HEK293 (cell line): ENCODE results near the gene PTRH2.

Experiments
- CTCF ChIA-PET: fragments of 350-600 bp; formaldehyde crosslinking; extraction: SDS; loops from one replicate; lab custom pipeline; 2021; ENCODE audit warnings: antibody characterized with exemption; lab: Yijun Ruan, JAX
- POLR2A ChIA-PET: fragments of 300-600 bp; formaldehyde crosslinking; extraction: SDS; loops from one replicate; lab custom pipeline; 2020; ENCODE audit warnings: antibody characterized with exemption, inconsistent platforms; lab: Yijun Ruan, JAX
- H3K27ac ChIP-seq: fragments of 200-500 bp; sonication (Bioruptor generic); 2 replicates; pipeline ENCODE4 v1.5.1; 2014; ENCODE audit warnings: low read depth, low read length, control low read depth, inconsistent platforms; ENCODE audit errors: extremely low read depth
- H3K36me3 ChIP-seq, 2 experiments: fragments of 200-500 bp in 1 of 2; sonication (Bioruptor generic) in 1 of 2; 1 replicate in 1 of 2; 2 replicates in 1 of 2; pipeline ENCODE4 v1.5.1; 2014 to 2017; ENCODE audit warnings: inconsistent platforms in 2 of 2, low read length in 2 of 2; ENCODE audit not compliant: control insufficient read depth in 2 of 2, insufficient read depth in 1 of 2
- H3K4me1 ChIP-seq: fragments of 200-500 bp; sonication (Bioruptor generic); 2 replicates; pipeline ENCODE4 v1.5.1; 2014; ENCODE audit warnings: mild to moderate bottlenecking, low read length, inconsistent platforms; ENCODE audit not compliant: control insufficient read depth, insufficient read depth
- H3K4me3 ChIP-seq: 2 replicates; pipeline ENCODE4 v1.5.1; 2011; ENCODE audit warnings: low read depth, mild to moderate bottlenecking, control low read depth, low read length, moderate library complexity
- H3K9me3 ChIP-seq: fragments of 200-500 bp; sonication (Bioruptor generic); 2 replicates; pipeline ENCODE4 v1.5.1; 2014; ENCODE audit warnings: low read depth, low read length, inconsistent platforms; ENCODE audit not compliant: control insufficient read depth, insufficient read depth
- BCL11B ChIP-seq: fragments of 450-650 bp; formaldehyde crosslinking; IDR thresholded peaks from 2 replicates; pipeline ENCODE4 v1.5.1; 2016; ENCODE audit warnings: low read depth, missing biosample characterization, missing genetic modification characterization
- OSR2 ChIP-seq: fragments of 450-650 bp; formaldehyde crosslinking; IDR thresholded peaks from 2 replicates; pipeline ENCODE4 v1.5.1; 2016; ENCODE audit warnings: missing biosample characterization, missing genetic modification characterization
- SETDB1 ChIP-seq: IDR thresholded peaks from one replicate; pipeline ENCODE4 v1.6.1; 2017; ENCODE audit warnings: mild to moderate bottlenecking, low read length, moderate library complexity, mixed read lengths; ENCODE audit not compliant: insufficient read length
- TCF7L2 ChIP-seq: IDR thresholded peaks from 2 replicates; pipeline ENCODE4 v1.6.1; 2011; ENCODE audit warnings: low read depth, mild to moderate bottlenecking, inconsistent platforms, low read length, moderate library complexity, borderline replicate concordance
- ZBTB1 ChIP-seq: fragments of 450-650 bp; formaldehyde crosslinking; IDR thresholded peaks from 2 replicates; pipeline ENCODE4 v1.5.1; 2016; ENCODE audit warnings: missing biosample characterization, missing genetic modification characterization
- ZBTB7A ChIP-seq: fragments of 450-650 bp; formaldehyde crosslinking; IDR thresholded peaks from 2 replicates; pipeline ENCODE4 v1.5.1; 2016; ENCODE audit warnings: low read depth, missing biosample characterization, missing genetic modification characterization
- ZFP41 ChIP-seq: fragments of 450-650 bp; formaldehyde crosslinking; IDR thresholded peaks from 2 replicates; pipeline ENCODE4 v1.5.1; 2016; ENCODE audit warnings: missing biosample characterization, missing genetic modification characterization, borderline replicate concordance
- ZNF274 ChIP-seq, 2 experiments: fragments of 200-500 bp in 1 of 2; fragments of 450-650 bp in 1 of 2; sonication (Bioruptor generic) in 1 of 2; formaldehyde crosslinking in 1 of 2; IDR thresholded peaks; 2 replicates each; pipeline versions ENCODE4 v1.5.1 to v1.6.1; 2014 to 2016; ENCODE audit warnings: borderline replicate concordance in 1 of 2, inconsistent platforms in 1 of 2, low read length in 1 of 2, missing biosample characterization in 1 of 2, missing genetic modification characterization in 1 of 2
- ZNF311 ChIP-seq: fragments of 450-650 bp; formaldehyde crosslinking; IDR thresholded peaks from 2 replicates; pipeline ENCODE4 v1.5.1; 2017; ENCODE audit warnings: missing biosample characterization, missing genetic modification characterization, borderline replicate concordance
- ZNF335 ChIP-seq: fragments of 450-650 bp; formaldehyde crosslinking; conservative IDR thresholded peaks from 2 replicates; pipeline ENCODE4 v1.5.1; 2016; ENCODE audit warnings: missing biosample characterization, missing genetic modification characterization
- ZNF366 ChIP-seq: fragments of 450-650 bp; formaldehyde crosslinking; conservative IDR thresholded peaks from 2 replicates; pipeline ENCODE4 v1.5.1; 2016; ENCODE audit warnings: missing biosample characterization, missing genetic modification characterization
- ZNF48 ChIP-seq: fragments of 450-650 bp; formaldehyde crosslinking; IDR thresholded peaks from 2 replicates; pipeline ENCODE4 v1.5.1; 2016; ENCODE audit warnings: missing biosample characterization, missing genetic modification characterization
- ZNF610 ChIP-seq: fragments of 450-650 bp; formaldehyde crosslinking; IDR thresholded peaks from 2 replicates; pipeline ENCODE4 v1.5.1; 2016; ENCODE audit warnings: missing biosample characterization, missing genetic modification characterization, borderline replicate concordance
- ZNF660 ChIP-seq: fragments of 450-650 bp; IDR thresholded peaks from 2 replicates; pipeline ENCODE4 v1.5.1; 2018; ENCODE audit warnings: missing biosample characterization, mild to moderate bottlenecking, missing genetic modification characterization
- ZNF664 ChIP-seq: fragments of 450-650 bp; formaldehyde crosslinking; IDR thresholded peaks from 2 replicates; pipeline ENCODE4 v1.5.1; 2016; ENCODE audit warnings: missing biosample characterization, missing genetic modification characterization
- ZNF747 ChIP-seq: fragments of 450-650 bp; formaldehyde crosslinking; IDR thresholded peaks from 2 replicates; pipeline ENCODE4 v1.5.1; 2016; ENCODE audit warnings: missing biosample characterization, missing genetic modification characterization
- ZNF843 ChIP-seq: fragments of 450-650 bp; formaldehyde crosslinking; IDR thresholded peaks from 2 replicates; pipeline ENCODE4 v1.5.1; 2016; ENCODE audit warnings: missing biosample characterization, missing genetic modification characterization
- ZSCAN16 ChIP-seq: fragments of 450-650 bp; formaldehyde crosslinking; IDR thresholded peaks from 2 replicates; pipeline ENCODE4 v1.5.1; 2016; ENCODE audit warnings: missing biosample characterization, missing genetic modification characterization
- TF ChIP-seq, protein P1 (sequence below): fragments of 450-650 bp; formaldehyde crosslinking; IDR thresholded peaks from 2 replicates; pipeline ENCODE4 v1.5.1; 2016; ENCODE audit warnings: missing biosample characterization, missing genetic modification characterization
- TF ChIP-seq, protein P2 (sequence below): fragments of 450-650 bp; formaldehyde crosslinking; IDR thresholded peaks from 2 replicates; pipeline ENCODE4 v1.5.1; 2016; ENCODE audit warnings: missing biosample characterization, missing genetic modification characterization
- TF ChIP-seq, protein P3 (sequence below): fragments of 450-650 bp; formaldehyde crosslinking; IDR thresholded peaks from 2 replicates; pipeline ENCODE4 v1.5.1; 2017; ENCODE audit warnings: missing biosample characterization, missing genetic modification characterization
- TF ChIP-seq, protein P4 (sequence below): fragments of 450-650 bp; IDR thresholded peaks from 2 replicates; pipeline ENCODE4 v1.5.1; 2018; ENCODE audit warnings: missing biosample characterization, mild to moderate bottlenecking, missing genetic modification characterization
- TF ChIP-seq, protein P5 (sequence below): fragments of 450-650 bp; formaldehyde crosslinking; IDR thresholded peaks from 2 replicates; pipeline ENCODE4 v1.5.1; 2017; ENCODE audit warnings: missing biosample characterization, mild to moderate bottlenecking, missing genetic modification characterization, moderate library complexity
- TF ChIP-seq, protein P6 (sequence below): fragments of 450-650 bp; formaldehyde crosslinking; IDR thresholded peaks from 2 replicates; pipeline ENCODE4 v1.5.1; 2016; ENCODE audit warnings: missing biosample characterization, missing genetic modification characterization, borderline replicate concordance

Gene PTRH2

DNA sequence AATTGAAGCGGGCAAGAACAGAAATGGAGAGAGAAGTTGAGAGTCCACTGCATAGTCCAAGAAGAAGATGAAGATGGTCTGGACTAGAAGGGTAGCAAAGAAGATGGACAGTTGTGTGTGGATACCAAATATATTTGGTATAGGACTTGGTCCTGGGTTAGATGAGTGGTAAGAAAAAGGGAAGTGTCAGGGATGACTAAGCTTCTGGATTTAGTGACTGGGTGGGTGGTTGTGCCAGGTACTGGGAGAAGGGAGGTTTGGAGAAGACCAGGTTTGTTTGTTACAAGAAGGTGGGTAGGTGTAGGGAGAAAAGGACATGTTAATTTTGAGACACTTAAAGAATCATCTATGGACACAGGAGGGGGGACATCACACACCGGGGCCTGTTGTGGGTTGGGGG is 5.6 kb upstream of the PTRH2 start (continued):
- TF ChIP-seq ZBTB7A (tag by site-specific recombination) (no peak), ZNF48 (tag by site-specific recombination) (no peak), ZBTB1 (no peak), ZNF311 (no peak), ZNF335 (no peak), OSR2 (no peak)
- TF ChIP-seq, protein P1, sequence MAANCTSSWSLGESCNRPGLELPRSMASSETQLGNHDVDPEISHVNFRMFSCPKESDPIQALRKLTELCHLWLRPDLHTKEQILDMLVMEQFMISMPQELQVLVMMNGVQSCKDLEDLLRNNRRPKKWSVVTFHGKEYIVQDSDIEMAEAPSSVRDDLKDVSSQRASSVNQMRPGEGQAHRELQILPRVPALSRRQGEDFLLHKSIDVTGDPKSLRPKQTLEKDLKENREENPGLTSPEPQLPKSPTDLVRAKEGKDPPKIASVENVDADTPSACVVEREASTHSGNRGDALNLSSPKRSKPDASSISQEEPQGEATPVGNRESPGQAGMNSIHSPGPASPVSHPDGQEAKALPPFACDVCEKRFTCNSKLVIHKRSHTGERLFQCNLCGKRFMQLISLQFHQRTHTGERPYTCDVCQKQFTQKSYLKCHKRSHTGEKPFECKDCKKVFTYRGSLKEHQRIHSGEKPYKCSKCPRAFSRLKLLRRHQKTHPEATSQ (tag by site-specific recombination), result no peak
- TF ChIP-seq, protein P2, sequence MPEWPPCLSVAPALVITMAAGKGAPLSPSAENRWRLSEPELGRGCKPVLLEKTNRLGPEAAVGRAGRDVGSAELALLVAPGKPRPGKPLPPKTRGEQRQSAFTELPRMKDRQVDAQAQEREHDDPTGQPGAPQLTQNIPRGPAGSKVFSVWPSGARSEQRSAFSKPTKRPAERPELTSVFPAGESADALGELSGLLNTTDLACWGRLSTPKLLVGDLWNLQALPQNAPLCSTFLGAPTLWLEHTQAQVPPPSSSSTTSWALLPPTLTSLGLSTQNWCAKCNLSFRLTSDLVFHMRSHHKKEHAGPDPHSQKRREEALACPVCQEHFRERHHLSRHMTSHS (tag by site-specific recombination), result no peak
- TF ChIP-seq, protein P3, sequence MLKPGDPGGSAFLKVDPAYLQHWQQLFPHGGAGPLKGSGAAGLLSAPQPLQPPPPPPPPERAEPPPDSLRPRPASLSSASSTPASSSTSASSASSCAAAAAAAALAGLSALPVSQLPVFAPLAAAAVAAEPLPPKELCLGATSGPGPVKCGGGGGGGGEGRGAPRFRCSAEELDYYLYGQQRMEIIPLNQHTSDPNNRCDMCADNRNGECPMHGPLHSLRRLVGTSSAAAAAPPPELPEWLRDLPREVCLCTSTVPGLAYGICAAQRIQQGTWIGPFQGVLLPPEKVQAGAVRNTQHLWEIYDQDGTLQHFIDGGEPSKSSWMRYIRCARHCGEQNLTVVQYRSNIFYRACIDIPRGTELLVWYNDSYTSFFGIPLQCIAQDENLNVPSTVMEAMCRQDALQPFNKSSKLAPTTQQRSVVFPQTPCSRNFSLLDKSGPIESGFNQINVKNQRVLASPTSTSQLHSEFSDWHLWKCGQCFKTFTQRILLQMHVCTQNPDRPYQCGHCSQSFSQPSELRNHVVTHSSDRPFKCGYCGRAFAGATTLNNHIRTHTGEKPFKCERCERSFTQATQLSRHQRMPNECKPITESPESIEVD (tag by site-specific recombination), result no peak

DNA sequence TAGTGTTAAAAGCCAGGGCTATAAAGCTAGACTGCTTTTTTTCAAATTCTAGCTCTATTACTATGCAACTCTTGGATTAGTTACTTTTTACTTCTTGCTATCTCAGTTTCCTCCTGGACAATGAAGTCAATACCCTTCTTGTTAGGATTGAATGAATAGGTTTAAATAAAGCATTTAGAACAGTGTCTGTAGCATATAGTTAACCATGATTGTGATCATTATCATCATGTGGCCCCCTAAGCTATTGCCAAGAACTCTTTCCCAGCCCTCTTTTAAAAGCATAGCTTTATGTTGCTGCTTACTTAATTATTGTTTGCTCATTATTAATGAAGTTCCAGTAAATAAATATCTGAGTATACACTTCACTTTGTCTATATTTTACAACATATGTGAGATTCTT is 4.7 kb upstream of the PTRH2 start:
- H3K9me3 ChIP-seq, result no peaks in the 10 kb centered on the region
- H3K36me3 ChIP-seq, result peaks cover 0 to 2% of the 10 kb centered on the region in 2 experiments; a peak in 1 of 3 replicates
- POLR2A ChIA-PET, result no interaction called here
- H3K4me3 ChIP-seq, result no peak overlapping the region
- peaks cover 7% of the 10 kb centered on the region; the same call in 1 of the 2 replicates for H3K4me1 ChIP-seq
- no peak overlapping the region for H3K27ac ChIP-seq
- CTCF ChIA-PET, result interaction anchor here (1.0 kb wide), 1 partner anchor 42 kb away, joined by 3 read pairs; no protein-coding TSS in a partner anchor
- TF ChIP-seq, protein P4, sequence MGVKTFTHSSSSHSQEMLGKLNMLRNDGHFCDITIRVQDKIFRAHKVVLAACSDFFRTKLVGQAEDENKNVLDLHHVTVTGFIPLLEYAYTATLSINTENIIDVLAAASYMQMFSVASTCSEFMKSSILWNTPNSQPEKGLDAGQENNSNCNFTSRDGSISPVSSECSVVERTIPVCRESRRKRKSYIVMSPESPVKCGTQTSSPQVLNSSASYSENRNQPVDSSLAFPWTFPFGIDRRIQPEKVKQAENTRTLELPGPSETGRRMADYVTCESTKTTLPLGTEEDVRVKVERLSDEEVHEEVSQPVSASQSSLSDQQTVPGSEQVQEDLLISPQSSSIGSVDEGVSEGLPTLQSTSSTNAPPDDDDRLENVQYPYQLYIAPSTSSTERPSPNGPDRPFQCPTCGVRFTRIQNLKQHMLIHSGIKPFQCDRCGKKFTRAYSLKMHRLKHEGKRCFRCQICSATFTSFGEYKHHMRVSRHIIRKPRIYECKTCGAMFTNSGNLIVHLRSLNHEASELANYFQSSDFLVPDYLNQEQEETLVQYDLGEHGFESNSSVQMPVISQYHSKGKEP (tag by site-specific recombination), result no peak
- TF ChIP-seq ZNF664 (tag by site-specific recombination) (no peak), ZNF366 (tag by site-specific recombination) (no peak), ZBTB1 (no peak), ZNF274 (IDR thresholded peaks at IDR 0.05; ENCODE audit: low read length) (no peak), ZNF274 (tag by site-specific recombination; IDR thresholded peaks at IDR 0.05; ENCODE audit: borderline replicate concordance) (no peak), ZNF843 (tag by site-specific recombination) (no peak), ZSCAN16 (tag by site-specific recombination) (no peak), ZNF660 (tag by site-specific recombination) (no peak), ZNF610 (tag by site-specific recombination) (no peak), ZFP41 (tag by site-specific recombination) (no peak), BCL11B (no peak), ZNF747 (tag by site-specific recombination) (no peak), TCF7L2 (no peak), SETDB1 (no peak)
- TF ChIP-seq, protein P5, sequence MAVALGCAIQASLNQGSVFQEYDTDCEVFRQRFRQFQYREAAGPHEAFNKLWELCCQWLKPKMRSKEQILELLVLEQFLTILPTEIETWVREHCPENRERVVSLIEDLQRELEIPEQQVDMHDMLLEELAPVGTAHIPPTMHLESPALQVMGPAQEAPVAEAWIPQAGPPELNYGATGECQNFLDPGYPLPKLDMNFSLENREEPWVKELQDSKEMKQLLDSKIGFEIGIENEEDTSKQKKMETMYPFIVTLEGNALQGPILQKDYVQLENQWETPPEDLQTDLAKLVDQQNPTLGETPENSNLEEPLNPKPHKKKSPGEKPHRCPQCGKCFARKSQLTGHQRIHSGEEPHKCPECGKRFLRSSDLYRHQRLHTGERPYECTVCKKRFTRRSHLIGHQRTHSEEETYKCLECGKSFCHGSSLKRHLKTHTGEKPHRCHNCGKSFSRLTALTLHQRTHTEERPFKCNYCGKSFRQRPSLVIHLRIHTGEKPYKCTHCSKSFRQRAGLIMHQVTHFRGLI (tag by site-specific recombination), result no peak
- TF ChIP-seq, protein P3 (tag by site-specific recombination), result no peak
- TF ChIP-seq, protein P6, sequence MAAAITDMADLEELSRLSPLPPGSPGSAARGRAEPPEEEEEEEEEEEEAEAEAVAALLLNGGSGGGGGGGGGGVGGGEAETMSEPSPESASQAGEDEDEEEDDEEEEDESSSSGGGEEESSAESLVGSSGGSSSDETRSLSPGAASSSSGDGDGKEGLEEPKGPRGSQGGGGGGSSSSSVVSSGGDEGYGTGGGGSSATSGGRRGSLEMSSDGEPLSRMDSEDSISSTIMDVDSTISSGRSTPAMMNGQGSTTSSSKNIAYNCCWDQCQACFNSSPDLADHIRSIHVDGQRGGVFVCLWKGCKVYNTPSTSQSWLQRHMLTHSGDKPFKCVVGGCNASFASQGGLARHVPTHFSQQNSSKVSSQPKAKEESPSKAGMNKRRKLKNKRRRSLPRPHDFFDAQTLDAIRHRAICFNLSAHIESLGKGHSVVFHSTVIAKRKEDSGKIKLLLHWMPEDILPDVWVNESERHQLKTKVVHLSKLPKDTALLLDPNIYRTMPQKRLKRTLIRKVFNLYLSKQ (tag by site-specific recombination), result no peak
